Measurements from ENCODE around the gene HPN. TPM values are rescaled to one million over a fixed set of nuclear protein-coding genes. Genes with fewer than 3 reads are reported as not detected.

HPN gene
- total RNA-seq, 1 donor from 2014 or later: 2.0 TPM

DNA sequence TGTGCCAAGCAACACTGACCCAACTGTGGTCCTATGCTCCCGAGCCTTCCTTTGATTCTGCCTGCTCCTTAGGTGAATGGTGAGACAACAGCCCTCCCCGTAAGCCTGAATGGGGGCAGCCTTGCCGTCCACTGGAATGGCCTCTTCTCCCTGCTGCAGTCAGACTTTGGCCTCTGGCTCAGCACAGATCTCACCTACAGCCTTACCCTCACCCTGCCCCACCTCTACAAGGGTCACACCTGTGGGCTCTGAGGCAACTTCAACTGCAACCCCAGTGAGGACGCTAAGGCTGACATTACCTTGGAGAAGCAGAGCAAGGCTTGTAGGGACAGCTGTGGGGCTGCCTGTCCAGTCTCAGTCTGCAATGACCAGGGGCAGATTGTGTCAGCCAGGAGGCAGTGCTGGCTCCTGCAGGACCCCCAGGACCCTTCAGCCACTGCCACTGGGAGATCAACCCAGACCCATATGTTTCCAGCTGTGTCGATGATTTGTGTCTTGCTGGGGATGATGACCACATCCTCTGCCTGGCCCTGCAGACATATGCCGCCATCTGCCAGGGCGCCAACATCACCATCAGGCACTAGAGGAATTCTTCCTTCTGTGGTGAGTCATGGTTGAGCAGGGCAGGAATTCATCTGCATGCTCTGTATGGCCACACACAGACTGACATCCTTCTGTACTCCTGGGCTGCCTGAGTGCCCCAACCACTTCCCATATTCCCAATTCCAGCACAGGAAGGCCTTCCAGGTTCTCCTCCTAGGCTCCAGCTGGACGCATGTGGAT lies 46.8 kb downstream of the HPN start:
- TF ChIP-seq, protein P1, sequence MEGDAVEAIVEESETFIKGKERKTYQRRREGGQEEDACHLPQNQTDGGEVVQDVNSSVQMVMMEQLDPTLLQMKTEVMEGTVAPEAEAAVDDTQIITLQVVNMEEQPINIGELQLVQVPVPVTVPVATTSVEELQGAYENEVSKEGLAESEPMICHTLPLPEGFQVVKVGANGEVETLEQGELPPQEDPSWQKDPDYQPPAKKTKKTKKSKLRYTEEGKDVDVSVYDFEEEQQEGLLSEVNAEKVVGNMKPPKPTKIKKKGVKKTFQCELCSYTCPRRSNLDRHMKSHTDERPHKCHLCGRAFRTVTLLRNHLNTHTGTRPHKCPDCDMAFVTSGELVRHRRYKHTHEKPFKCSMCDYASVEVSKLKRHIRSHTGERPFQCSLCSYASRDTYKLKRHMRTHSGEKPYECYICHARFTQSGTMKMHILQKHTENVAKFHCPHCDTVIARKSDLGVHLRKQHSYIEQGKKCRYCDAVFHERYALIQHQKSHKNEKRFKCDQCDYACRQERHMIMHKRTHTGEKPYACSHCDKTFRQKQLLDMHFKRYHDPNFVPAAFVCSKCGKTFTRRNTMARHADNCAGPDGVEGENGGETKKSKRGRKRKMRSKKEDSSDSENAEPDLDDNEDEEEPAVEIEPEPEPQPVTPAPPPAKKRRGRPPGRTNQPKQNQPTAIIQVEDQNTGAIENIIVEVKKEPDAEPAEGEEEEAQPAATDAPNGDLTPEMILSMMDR (conservative IDR thresholded peaks at IDR 0.05; ENCODE audit: low read depth, low read length): no peak
- H3K4me3 ChIP-seq (ENCODE audit: low read depth, low read length): no peak overlapping the region
- DNase-seq (ENCODE audit: low read depth): no peak

DNA sequence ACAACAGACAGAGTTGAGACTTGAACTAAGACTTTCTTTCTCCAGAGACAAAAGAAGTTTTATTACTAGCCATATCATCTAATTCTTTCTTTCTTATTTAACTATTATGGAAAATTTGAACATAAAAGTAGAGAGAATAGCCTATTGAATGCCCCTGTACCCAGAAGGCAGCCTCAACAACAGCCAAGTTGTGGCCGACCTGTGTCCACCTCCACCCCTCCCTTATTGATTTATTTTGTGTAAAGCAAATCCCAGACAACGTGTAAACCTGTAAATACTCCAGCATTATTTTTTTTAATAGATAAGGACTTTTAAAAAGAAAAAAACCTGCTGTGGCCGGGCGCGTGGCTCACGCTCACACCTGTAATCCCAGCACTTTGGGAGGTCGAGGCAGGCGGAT lies 48.0 kb downstream of the HPN start:
- H3K4me3 ChIP-seq (ENCODE audit: low read depth, low read length): no peak overlapping the region
- DNase-seq (ENCODE audit: low read depth): no peak
- TF ChIP-seq, protein P1 (conservative IDR thresholded peaks at IDR 0.05; ENCODE audit: low read depth, low read length): no peak

DNA sequence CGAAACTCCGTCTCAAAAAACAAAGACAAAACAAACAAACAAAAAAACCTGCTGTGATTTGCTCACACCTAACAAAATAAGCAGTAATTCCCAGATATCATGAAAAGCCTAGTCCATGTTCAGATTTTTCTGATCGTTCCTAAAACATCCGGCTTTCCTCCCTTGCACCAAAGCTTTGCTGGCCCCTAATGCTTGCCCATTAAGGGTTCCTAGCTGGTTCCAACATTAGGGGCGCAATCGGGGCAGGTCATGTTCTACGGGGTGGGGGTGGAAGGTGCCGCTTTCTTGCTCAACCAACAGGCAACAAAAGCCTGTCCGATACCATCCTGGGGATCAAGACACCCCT lies 48.6 kb downstream of the HPN start:
- DNase-seq (ENCODE audit: low read depth): no peak
- no peak overlapping the region for H3K4me3 ChIP-seq (ENCODE audit: low read depth, low read length)
- TF ChIP-seq, protein P1 (conservative IDR thresholded peaks at IDR 0.05; ENCODE audit: low read depth, low read length): no peak

GRCh38 chr19:35090506-35091214 lies 49.1 kb downstream of the HPN start:
- H3K4me3 ChIP-seq (ENCODE audit: low read depth, low read length): no peak overlapping the region
- TF ChIP-seq, protein P1 (conservative IDR thresholded peaks at IDR 0.05; ENCODE audit: low read depth, low read length): peak; percentile 61

DNA sequence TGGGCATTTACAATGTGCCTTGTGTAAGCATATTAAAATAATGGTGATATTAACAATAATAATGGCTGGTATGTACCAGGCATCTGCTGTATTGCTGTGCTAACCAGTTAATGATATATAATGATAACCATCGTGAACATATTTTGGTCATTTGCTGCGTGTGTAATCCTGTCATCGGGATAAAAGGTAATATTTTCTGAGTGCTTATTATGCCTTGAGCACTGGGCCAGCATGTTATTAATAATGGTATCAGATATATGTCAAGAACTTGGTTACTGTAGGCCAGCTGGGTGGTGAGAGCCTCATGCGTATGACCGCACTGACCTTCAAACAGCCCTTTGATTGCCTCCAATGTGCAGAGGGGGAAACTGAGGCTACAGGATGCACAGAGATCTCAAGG lies 51.9 kb downstream of the HPN start:
- DNase-seq (ENCODE audit: low read depth): no peak
- no peak overlapping the region for H3K4me3 ChIP-seq (ENCODE audit: low read depth, low read length)
- TF ChIP-seq, protein P1 (conservative IDR thresholded peaks at IDR 0.05; ENCODE audit: low read depth, low read length): no peak

More at GRCh38 chr19:35090506-35091214, 49.1 kb downstream of the HPN start:
- no peak for DNase-seq (ENCODE audit: low read depth)

DNA sequence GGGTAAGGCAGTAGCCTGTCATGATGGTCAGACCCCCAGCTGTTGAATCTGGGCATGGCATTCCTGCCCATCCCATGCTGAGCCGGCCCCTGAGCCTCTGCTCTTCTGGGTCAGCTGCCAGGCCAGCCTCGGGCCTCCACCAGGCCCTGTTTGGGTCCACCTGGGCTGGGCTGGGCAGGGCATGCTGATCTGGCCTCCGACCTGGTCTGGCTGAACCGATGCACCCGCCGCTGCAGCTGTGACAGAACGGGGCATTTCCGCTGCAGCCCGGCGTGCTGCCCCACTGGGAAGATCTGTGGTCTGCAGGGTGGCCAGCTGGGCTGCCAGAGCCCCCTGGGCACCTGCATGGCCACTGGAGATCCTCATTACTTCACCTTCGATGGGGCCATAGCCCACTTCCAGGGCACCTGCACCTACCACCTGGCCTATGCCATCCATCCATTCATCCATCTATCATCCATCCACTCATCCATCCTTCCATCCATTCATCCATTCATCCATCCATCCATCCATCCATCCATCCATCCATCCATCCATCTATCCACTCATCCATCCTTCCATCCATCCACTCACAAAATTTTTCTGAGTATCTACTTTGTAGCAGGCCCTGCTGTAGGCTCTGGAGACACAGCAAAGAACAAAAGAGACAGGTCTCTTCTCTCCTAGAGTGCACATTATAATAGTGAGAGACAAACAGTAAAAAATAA lies 52.6 kb downstream of the HPN start:
- DNase-seq (ENCODE audit: low read depth): no peak
- TF ChIP-seq, protein P1 (conservative IDR thresholded peaks at IDR 0.05; ENCODE audit: low read depth, low read length): no peak
- H3K4me3 ChIP-seq (ENCODE audit: low read depth, low read length): no peak overlapping the region

Measured in epithelial cell of proximal tubule (primary cell).